Testis (tissue), 3 donors: ENCODE results near the gene LRRC36. TPM values are rescaled to one million over a fixed set of nuclear protein-coding genes. Genes with fewer than 3 reads are reported as not detected.

Source experiments
- DNase-seq: peaks from one replicate; pipeline ENCODE4 v3.0.0-alpha.2; 2019
- H3K27ac ChIP-seq, 2 donors: fragments of 200-600 bp; sonication (generic); one replicate each; pipeline ENCODE4 v1.5.1; 2019
- H3K27me3 ChIP-seq: fragments of 200-600 bp; sonication (generic); one replicate; pipeline ENCODE4 v1.5.1; 2019
- H3K36me3 ChIP-seq: fragments of 200-600 bp; sonication (generic); one replicate; pipeline ENCODE4 v1.5.1; 2017; ENCODE audit warnings: low read depth; ENCODE audit errors: missing control alignments
- H3K4me1 ChIP-seq: fragments of 200-600 bp; sonication (generic); one replicate; pipeline ENCODE4 v1.5.1; 2019
- H3K4me3 ChIP-seq, 2 donors: fragments of 200-600 bp; sonication (generic); one replicate each; pipeline ENCODE4 v1.5.1; 2017 to 2019
- H3K9me3 ChIP-seq: fragments of 200-600 bp; sonication (generic); one replicate; pipeline ENCODE4 v1.5.1; 2017
- POLR2A ChIP-seq: fragments of 450-650 bp; IDR thresholded peaks from one replicate; pipeline ENCODE4 v1.6.1; 2017; ENCODE audit warnings: antibody characterized with exemption, mild to moderate bottlenecking, moderate library complexity
- WGBS, 2 donors: methylation state at CpG; one replicate each; pipeline ENCODE4 v1.1.5; 2018; 5-methylcytosine and 5-hydroxymethylcytosine counted together
- intact Hi-C: fragments of 100-400 bp; cut with DNase I; formaldehyde crosslinking; loops from one replicate; pipeline ENCODE4 v1.15.1; 2023; ENCODE audit warnings: low total_unique reads
- polyA plus RNA-seq: library from polyadenylated mRNA; stranded (reverse); fragments of 350-450 nt; fragmentation: Illumina TruSeq; extraction: RNeasy Lipid Tissue Mini Kit (QIAGEN cat#74804); gene quantifications from one replicate; pipeline ENCODE4 v1.2.3, GENCODE V29; 2014; ENCODE audit warnings: low read depth, low replicate concordance; ENCODE audit not compliant: insufficient read depth
- total RNA-seq, 2 donors: library from RNA; depleted of rRNA; stranded (reverse); fragments of >200 nt; gene quantifications; one replicate each; pipeline ENCODE4 v1.2.3, GENCODE V29; 2016
- TF ChIP-seq, protein P1 (sequence below), 3 experiments: fragments of 450-650 bp in 2 of 3; fragments of 200-600 bp in 1 of 3; sonication (generic) in 1 of 3; IDR thresholded peaks; one replicate each; pipeline ENCODE4 v1.5.1; 2016 to 2019; ENCODE audit warnings: antibody characterized with exemption in 3 of 3, mild to moderate bottlenecking in 2 of 3, moderate library complexity in 1 of 3

Gene LRRC36
- total and polyA plus RNA-seq, 3 donors from 2014 or later = 28.3 to 94.5 (median 40.9) TPM

GRCh38 chr16:67429053-67429798 lies 102.6 kb downstream of the LRRC36 start:
- Histone ChIP-seq H3K36me3 (no peaks in the 10 kb centered on the region), H3K4me1 (peaks cover 30% of the 10 kb centered on the region), H3K27ac (no peak overlapping the region), H3K27me3 (no peaks in the 10 kb centered on the region), H3K4me3 (no peak overlapping the region), H3K9me3 (no peaks in the 10 kb centered on the region)
- DNase-seq = no peak
- 81 to 87% methylated on average over 2 to 3 of the region's 3 CpGs for WGBS, 2 donors
- TF ChIP-seq, protein P1, sequence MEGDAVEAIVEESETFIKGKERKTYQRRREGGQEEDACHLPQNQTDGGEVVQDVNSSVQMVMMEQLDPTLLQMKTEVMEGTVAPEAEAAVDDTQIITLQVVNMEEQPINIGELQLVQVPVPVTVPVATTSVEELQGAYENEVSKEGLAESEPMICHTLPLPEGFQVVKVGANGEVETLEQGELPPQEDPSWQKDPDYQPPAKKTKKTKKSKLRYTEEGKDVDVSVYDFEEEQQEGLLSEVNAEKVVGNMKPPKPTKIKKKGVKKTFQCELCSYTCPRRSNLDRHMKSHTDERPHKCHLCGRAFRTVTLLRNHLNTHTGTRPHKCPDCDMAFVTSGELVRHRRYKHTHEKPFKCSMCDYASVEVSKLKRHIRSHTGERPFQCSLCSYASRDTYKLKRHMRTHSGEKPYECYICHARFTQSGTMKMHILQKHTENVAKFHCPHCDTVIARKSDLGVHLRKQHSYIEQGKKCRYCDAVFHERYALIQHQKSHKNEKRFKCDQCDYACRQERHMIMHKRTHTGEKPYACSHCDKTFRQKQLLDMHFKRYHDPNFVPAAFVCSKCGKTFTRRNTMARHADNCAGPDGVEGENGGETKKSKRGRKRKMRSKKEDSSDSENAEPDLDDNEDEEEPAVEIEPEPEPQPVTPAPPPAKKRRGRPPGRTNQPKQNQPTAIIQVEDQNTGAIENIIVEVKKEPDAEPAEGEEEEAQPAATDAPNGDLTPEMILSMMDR (IDR thresholded peaks at IDR 0.05) = no peak
- no peak for TF ChIP-seq POLR2A
- intact Hi-C loops = loop anchor here (5.0 kb wide), 1 partner anchor 38 kb away; no protein-coding TSS in a partner anchor

DNA sequence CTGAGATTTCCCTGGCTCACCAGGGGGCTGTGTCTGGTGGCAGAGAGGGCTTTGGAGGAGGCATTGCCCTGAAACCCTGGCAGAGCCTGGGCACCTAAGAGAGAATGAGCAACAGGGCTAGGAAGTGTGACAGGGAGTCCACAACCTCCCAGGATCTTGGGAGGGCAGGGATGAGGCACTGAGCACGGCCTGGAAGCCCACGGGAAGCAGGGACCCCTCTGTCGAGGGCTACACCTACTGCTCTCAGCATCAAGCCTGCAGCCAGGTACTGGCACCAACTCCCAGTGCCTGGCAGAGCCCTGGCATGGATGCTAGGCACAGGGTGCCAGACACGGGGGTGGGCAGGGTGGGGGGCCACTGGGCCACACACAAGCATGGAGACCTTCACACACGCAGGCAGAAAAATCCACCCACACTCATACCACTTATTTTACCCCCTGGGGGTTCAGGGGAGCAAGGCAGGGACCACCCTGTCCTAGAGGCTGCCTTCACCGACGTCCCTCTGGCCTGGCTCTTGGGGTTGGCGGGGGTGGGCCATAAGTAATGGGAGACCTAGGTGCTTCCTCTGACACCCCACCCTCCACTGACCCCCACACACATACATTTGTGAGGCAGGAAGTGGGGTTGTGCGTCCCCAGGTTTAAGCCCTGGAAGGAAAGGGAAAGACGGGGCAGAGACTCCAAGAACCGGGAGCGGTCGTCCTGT lies 103.3 kb downstream of the LRRC36 start:
- no peaks in the 10 kb centered on the region for H3K36me3 ChIP-seq
- no peaks in the 10 kb centered on the region for H3K9me3 ChIP-seq
- no peak overlapping the region for H3K27ac ChIP-seq
- H3K4me1 ChIP-seq = peaks cover 27% of the 10 kb centered on the region
- DNase-seq = no peak
- no peaks in the 10 kb centered on the region for H3K27me3 ChIP-seq
- peak overlapping the region; percentile 47 to 58 for H3K4me3 ChIP-seq
- TF ChIP-seq POLR2A = no peak
- TF ChIP-seq, protein P1 (IDR thresholded peaks at IDR 0.05) = no peak
- 11 to 31% methylated on average over 3 to 13 of the region's 13 CpGs for WGBS, 2 donors
- intact Hi-C loops = loop anchor here (5.0 kb wide), 1 partner anchor 37 kb away; no protein-coding TSS in a partner anchor

GRCh38 chr16:67430504-67430976 lies 103.9 kb downstream of the LRRC36 start:
- Histone ChIP-seq H3K9me3 (no peaks in the 10 kb centered on the region), H3K4me1 (peaks cover 27% of the 10 kb centered on the region), H3K27me3 (no peaks in the 10 kb centered on the region), H3K36me3 (no peaks in the 10 kb centered on the region), H3K27ac (no peak overlapping the region), H3K4me3 (peak overlapping the region; percentile 47 to 58)
- no peak for DNase-seq
- TF ChIP-seq POLR2A = no peak
- TF ChIP-seq, protein P1 (IDR thresholded peaks at IDR 0.05) = no peak
- intact Hi-C loops = no loop called here
- WGBS, 2 donors = 0% methylated on average over 24 of the region's 53 CpGs; no CpG with 5 or more reads in 1 of the 2 donors

DNA sequence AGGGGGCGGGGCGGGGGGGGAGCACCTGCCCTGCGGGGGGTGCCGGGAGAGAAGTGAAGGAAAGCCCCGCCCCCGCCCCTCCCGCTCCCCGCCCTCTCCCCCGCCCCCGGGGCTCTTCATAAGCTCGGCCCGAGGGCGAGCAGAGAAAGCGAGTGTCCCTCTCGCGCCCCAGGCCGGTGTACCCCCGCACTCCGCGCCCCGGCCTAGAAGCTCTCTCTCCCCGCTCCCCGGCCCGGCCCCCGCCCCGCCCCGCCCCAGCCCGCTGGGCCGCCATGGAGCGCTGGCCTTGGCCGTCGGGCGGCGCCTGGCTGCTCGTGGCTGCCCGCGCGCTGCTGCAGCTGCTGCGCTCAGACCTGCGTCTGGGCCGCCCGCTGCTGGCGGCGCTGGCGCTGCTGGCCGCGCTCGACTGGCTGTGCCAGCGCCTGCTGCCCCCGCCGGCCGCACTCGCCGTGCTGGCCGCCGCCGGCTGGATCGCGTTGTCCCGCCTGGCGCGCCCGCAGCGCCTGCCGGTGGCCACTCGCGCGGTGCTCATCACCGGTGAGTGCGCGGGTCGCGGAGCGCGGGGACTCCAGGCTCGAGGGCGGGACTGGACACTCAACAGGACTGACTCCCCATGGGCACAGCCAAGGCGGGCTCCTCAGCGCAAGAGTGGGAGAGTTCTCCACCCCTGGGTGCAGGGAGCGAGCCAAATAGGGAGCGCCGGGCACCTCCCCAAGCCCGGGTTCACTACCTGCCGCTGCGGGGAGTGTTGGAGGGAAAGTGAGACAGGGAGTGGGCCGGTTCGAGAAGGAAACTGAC lies 104.6 kb downstream of the LRRC36 start, which contains the start of gene HSD11B2:
Gene HSD11B2, plus strand, starts transcription at position 145 of the 798 bp plus-strand sequence. Its CDS starts 128 bp downstream, at position 273.
- no peak for TF ChIP-seq POLR2A
- TF ChIP-seq, protein P1 (IDR thresholded peaks at IDR 0.05) = peak in 1 of 3 experiments; percentile 4
- intact Hi-C loops = no loop called here
- Histone ChIP-seq H3K4me1 (peaks cover 27% of the 10 kb centered on the region), H3K27me3 (no peaks in the 10 kb centered on the region), H3K36me3 (no peaks in the 10 kb centered on the region), H3K4me3 (peak within 1 kb of the TSS; percentile 47 to 58), H3K27ac (peak within 1 kb of the TSS in 1 of 2 donors; percentile 56), H3K9me3 (no peaks in the 10 kb centered on the region)
- 2 to 9% methylated on average over 4 to 51 of the region's 87 CpGs for WGBS, 2 donors
- peak; percentile 67 for DNase-seq
